Neutrophil (primary cell): ENCODE results near the gene KIF1A.

Source experiments
- H3K27ac ChIP-seq: fragments of 200-600 bp; sonication (generic); 2 replicates; pipeline ENCODE4 v1.5.1; 2016; ENCODE audit warnings: mild to moderate bottlenecking, moderate library complexity
- H3K27me3 ChIP-seq: fragments of 200-600 bp; sonication (generic); 2 replicates; pipeline ENCODE4 v1.6.0; 2016; ENCODE audit warnings: mild to moderate bottlenecking
- H3K36me3 ChIP-seq: fragments of 200-600 bp; sonication (generic); 2 replicates; pipeline ENCODE4 v1.5.1; 2017
- H3K4me1 ChIP-seq, 2 experiments: fragments of 200-600 bp in 1 of 2; sonication (generic) in 1 of 2; 1 replicate in 1 of 2; 2 replicates in 1 of 2; pipeline versions ENCODE4 v1.5.1 to v1.6.1; 2013 to 2016; ENCODE audit warnings: low read depth in 1 of 2, low read length in 1 of 2, mild to moderate bottlenecking in 1 of 2, moderate library complexity in 1 of 2; ENCODE audit not compliant: control insufficient read depth in 1 of 2, insufficient read depth in 1 of 2
- H3K4me3 ChIP-seq, 2 experiments: fragments of 200-600 bp in 1 of 2; sonication (generic) in 1 of 2; 1 replicate in 1 of 2; 2 replicates in 1 of 2; pipeline ENCODE4 v1.5.1; 2013 to 2016; ENCODE audit warnings: low read depth in 1 of 2, low read length in 1 of 2, mild to moderate bottlenecking in 1 of 2, moderate library complexity in 1 of 2
- H3K9me3 ChIP-seq: fragments of 200-600 bp; sonication (generic); 2 replicates; pipeline ENCODE4 v1.5.1; 2016
- TF ChIP-seq, protein P1 (sequence below): fragments of 200-600 bp; sonication (generic); IDR thresholded peaks from 2 replicates; pipeline ENCODE4 v1.5.1; 2016; ENCODE audit warnings: antibody characterized with exemption

Gene KIF1A, protein sequence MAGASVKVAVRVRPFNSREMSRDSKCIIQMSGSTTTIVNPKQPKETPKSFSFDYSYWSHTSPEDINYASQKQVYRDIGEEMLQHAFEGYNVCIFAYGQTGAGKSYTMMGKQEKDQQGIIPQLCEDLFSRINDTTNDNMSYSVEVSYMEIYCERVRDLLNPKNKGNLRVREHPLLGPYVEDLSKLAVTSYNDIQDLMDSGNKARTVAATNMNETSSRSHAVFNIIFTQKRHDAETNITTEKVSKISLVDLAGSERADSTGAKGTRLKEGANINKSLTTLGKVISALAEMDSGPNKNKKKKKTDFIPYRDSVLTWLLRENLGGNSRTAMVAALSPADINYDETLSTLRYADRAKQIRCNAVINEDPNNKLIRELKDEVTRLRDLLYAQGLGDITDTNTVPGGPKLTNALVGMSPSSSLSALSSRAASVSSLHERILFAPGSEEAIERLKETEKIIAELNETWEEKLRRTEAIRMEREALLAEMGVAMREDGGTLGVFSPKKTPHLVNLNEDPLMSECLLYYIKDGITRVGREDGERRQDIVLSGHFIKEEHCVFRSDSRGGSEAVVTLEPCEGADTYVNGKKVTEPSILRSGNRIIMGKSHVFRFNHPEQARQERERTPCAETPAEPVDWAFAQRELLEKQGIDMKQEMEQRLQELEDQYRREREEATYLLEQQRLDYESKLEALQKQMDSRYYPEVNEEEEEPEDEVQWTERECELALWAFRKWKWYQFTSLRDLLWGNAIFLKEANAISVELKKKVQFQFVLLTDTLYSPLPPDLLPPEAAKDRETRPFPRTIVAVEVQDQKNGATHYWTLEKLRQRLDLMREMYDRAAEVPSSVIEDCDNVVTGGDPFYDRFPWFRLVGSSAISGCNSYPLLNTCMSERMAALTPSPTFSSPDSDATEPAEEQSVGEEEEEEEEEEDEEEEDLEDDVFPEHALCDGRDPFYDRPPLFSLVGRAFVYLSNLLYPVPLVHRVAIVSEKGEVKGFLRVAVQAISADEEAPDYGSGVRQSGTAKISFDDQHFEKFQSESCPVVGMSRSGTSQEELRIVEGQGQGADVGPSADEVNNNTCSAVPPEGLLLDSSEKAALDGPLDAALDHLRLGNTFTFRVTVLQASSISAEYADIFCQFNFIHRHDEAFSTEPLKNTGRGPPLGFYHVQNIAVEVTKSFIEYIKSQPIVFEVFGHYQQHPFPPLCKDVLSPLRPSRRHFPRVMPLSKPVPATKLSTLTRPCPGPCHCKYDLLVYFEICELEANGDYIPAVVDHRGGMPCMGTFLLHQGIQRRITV (N-terminal part only)

DNA sequence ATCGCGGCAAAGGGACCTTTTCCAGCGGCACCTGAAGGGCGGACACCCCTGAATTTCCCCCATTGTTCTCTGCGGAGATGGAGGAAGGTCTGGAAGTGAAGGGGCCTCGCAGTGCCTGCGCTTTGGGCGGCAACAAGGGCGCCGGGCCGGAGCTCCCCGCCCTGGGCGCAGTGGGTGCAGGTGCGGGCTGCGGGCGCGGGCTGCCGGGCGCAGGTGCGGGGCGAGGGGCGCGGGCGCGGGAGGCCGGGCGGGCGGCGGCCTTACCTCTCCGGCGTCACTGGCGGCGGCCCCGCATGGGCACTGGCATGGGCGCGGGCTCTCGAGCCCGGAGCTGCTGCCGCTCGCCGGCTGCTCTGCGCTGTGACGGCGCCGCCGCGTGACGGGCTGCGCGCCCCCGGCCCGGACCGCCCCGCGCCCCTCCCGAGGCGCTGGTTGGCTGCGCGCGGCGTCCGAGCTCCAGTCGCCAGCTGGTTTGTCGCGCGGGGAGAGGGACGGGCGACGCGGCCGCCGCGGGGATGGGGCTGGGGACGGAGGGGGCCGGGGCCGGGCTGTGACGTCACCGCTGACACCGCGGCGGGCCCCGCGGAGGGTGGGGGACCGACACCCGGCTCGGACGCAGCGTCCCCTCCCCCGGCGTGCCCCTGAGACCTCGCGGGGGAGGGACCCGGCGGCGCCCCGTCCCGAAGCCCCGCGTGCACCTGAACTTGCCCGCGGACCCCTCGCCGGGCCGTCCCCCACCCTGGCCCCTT is at the start of gene KIF1A:
KIF1A (minus strand) TSS at position 362 of the 749 bp plus-strand sequence. CDS start 22,467 bp downstream, outside the sequence.
- Histone ChIP-seq H3K9me3 (no peaks in the 10 kb centered on the region), H3K27ac (no peak within 1 kb of the TSS), H3K27me3 (peaks cover 93% of the 10 kb centered on the region), H3K36me3 (no peaks in the 10 kb centered on the region), H3K4me3 (no peak within 1 kb of the TSS), H3K4me1 (no peaks in the 10 kb centered on the region)
- TF ChIP-seq, protein P1, sequence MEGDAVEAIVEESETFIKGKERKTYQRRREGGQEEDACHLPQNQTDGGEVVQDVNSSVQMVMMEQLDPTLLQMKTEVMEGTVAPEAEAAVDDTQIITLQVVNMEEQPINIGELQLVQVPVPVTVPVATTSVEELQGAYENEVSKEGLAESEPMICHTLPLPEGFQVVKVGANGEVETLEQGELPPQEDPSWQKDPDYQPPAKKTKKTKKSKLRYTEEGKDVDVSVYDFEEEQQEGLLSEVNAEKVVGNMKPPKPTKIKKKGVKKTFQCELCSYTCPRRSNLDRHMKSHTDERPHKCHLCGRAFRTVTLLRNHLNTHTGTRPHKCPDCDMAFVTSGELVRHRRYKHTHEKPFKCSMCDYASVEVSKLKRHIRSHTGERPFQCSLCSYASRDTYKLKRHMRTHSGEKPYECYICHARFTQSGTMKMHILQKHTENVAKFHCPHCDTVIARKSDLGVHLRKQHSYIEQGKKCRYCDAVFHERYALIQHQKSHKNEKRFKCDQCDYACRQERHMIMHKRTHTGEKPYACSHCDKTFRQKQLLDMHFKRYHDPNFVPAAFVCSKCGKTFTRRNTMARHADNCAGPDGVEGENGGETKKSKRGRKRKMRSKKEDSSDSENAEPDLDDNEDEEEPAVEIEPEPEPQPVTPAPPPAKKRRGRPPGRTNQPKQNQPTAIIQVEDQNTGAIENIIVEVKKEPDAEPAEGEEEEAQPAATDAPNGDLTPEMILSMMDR: no peak

DNA sequence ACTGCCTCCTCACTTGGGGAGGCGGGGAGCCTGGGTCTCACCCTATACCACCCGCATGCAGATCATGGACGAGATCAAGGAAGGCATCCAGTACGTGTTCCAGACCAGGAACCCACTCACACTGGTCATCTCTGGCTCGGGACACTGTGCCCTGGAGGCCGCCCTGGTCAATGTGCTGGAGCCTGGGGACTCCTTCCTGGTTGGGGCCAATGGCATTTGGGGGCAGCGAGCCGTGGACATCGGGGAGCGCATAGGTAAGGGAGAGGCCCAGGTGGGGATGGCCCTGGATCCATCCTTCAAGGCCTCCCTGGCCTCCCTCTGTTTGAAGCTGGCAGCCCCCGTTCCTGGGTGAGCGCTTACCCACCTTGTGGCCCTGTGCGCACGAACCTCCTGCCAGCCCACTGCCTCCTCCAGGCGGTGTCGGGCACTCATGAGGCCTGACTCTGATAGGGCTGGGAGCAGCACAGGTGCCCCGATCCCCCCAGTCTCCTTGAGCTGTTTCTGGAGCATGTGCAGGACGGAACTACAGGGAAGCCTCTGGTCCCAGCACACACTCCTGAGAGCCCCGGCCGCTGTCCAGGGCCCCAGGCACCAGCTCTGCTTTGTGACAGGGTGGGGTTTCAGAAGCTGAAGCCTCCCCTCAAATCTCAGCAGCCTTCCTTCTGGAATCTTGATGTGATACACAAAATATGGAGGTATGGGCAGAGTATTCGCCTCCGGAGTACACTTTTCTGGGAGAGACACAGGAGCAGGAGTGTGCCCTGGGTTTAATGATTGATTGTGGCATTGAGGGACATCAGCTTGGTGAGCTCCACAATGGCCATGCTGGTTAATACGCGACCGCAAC is 49.3 kb upstream of the KIF1A start:
- Histone ChIP-seq H3K9me3 (no peaks in the 10 kb centered on the region), H3K4me1 (no peaks in the 10 kb centered on the region), H3K27ac (no peak overlapping the region), H3K36me3 (no peaks in the 10 kb centered on the region), H3K4me3 (no peak overlapping the region), H3K27me3 (no peaks in the 10 kb centered on the region)
- TF ChIP-seq, protein P1: no peak

- no peaks in the 10 kb centered on the region for H3K4me1 ChIP-seq
- H3K36me3 ChIP-seq: no peaks in the 10 kb centered on the region
- H3K27ac ChIP-seq: no peak within 1 kb of the TSS
- H3K4me3 ChIP-seq: no peak within 1 kb of the TSS
- H3K9me3 ChIP-seq: no peaks in the 10 kb centered on the region
- H3K27me3 ChIP-seq: no peaks in the 10 kb centered on the region
- TF ChIP-seq, protein P1: no peak
These were observed 48.5 kb upstream of the KIF1A start, which contains the start of gene AGXT for GRCh38 chr2:240868286-240869108. TSS of gene AGXT (plus strand) at chr2:240868824. CDS start at chr2:240868866, 42 bp downstream.

DNA sequence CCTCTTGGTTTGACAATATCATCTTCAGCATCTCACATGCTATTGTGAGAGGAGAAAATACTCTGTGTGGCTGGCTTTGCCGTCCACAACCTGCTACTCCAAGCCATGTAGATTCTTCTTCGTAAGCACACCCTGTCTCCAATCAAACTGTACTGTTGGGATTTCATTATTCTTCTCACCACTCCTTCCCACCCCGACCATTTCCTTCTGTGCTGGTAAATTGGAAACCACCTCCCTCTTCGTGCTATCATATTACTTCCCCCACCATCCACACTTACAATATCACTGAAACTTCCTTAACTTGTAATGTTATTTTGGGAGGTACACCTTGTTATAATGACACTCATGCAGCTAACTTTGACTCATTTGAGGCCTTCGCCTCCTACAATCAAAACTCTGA is 45.4 kb upstream of the KIF1A start:
- no peaks in the 10 kb centered on the region for H3K27me3 ChIP-seq
- no peak overlapping the region for H3K27ac ChIP-seq
- no peaks in the 10 kb centered on the region for H3K4me1 ChIP-seq
- H3K4me3 ChIP-seq: no peak overlapping the region
- TF ChIP-seq, protein P1: no peak
- no peaks in the 10 kb centered on the region for H3K36me3 ChIP-seq
- H3K9me3 ChIP-seq: no peaks in the 10 kb centered on the region
